MM.1S (cell line): Measurements from ENCODE around the gene SNAPC4.
A peak's percentile ranks its signal among the peaks of the same experiment; 100 is the strongest.

Source experiments
- DNase-seq: peaks from one replicate; pipeline ENCODE4 v3.0.0-alpha.2; 2015
- H2AFZ ChIP-seq: fragments of 300-600 bp; sonication (generic); 2 replicates; pipeline ENCODE4 v1.6.0; 2016; ENCODE audit warnings: antibody characterized with exemption, low read length
- H3F3A ChIP-seq: fragments of 300-600 bp; sonication (generic); 2 replicates; pipeline ENCODE4 v1.6.1; 2016; ENCODE audit warnings: mild to moderate bottlenecking, antibody characterized with exemption, low read length, moderate library complexity, mixed read lengths; ENCODE audit not compliant: insufficient read depth
- H3K27ac ChIP-seq: fragments of 300-600 bp; sonication (generic); 2 replicates; pipeline ENCODE4 v1.5.1; 2016; ENCODE audit warnings: mild to moderate bottlenecking, low read length
- H3K27me3 ChIP-seq: fragments of 300-600 bp; sonication (generic); replicated peaks from 2 replicates; pipeline ENCODE4 v1.6.0; 2016; ENCODE audit warnings: low read length; ENCODE audit not compliant: insufficient read depth
- H3K36me3 ChIP-seq: fragments of 300-600 bp; sonication (generic); replicated peaks from 2 replicates; pipeline ENCODE4 v1.6.1; 2016; ENCODE audit warnings: mild to moderate bottlenecking, low read length, mixed read lengths; ENCODE audit not compliant: insufficient read depth
- H3K4me1 ChIP-seq: fragments of 300-600 bp; sonication (generic); 2 replicates; pipeline ENCODE4 v1.6.1; 2016; ENCODE audit warnings: low read length, mixed read lengths
- H3K4me2 ChIP-seq: fragments of 300-600 bp; sonication (generic); 2 replicates; pipeline ENCODE4 v1.6.0; 2016; ENCODE audit warnings: low read depth, low read length
- H3K4me3 ChIP-seq: fragments of 300-600 bp; sonication (generic); 2 replicates; pipeline ENCODE4 v1.5.1; 2016; ENCODE audit warnings: low read length, mixed read lengths
- H3K79me2 ChIP-seq: fragments of 300-600 bp; sonication (generic); 2 replicates; pipeline ENCODE4 v1.6.1; 2016; ENCODE audit warnings: mixed run types, low read length, mixed read lengths
- H3K9ac ChIP-seq: fragments of 300-600 bp; sonication (generic); 2 replicates; pipeline ENCODE4 v1.6.1; 2016; ENCODE audit warnings: low read length, mixed read lengths
- H3K9me2 ChIP-seq: fragments of 300-600 bp; sonication (generic); replicated peaks from 2 replicates; pipeline ENCODE4 v1.6.1; 2016; ENCODE audit warnings: mild to moderate bottlenecking, low read length, mixed read lengths; ENCODE audit not compliant: insufficient read depth
- H3K9me3 ChIP-seq: fragments of 300-600 bp; sonication (generic); replicated peaks from 2 replicates; pipeline ENCODE4 v1.6.1; 2016; ENCODE audit warnings: mild to moderate bottlenecking, low read length, mixed read lengths; ENCODE audit not compliant: insufficient read depth
- H4K20me1 ChIP-seq: fragments of 300-600 bp; sonication (generic); 2 replicates; pipeline ENCODE4 v1.6.1; 2016; ENCODE audit warnings: mild to moderate bottlenecking, low read length, moderate library complexity, mixed read lengths; ENCODE audit not compliant: insufficient read depth
- EZH2 ChIP-seq: fragments of 300-600 bp; sonication (generic); optimal IDR thresholded peaks from 2 replicates; pipeline ENCODE3; 2017; ENCODE audit warnings: low read depth, mild to moderate bottlenecking, antibody characterized with exemption, low read length, mixed read lengths
- EZH2phosphoT487 ChIP-seq: fragments of 300-600 bp; sonication (generic); IDR thresholded peaks from 2 replicates; pipeline ENCODE4 v1.6.1; 2018; ENCODE audit warnings: antibody characterized with exemption, low read length
- TF ChIP-seq, protein P1 (sequence below): fragments of 300-600 bp; sonication (generic); IDR thresholded peaks from 2 replicates; pipeline ENCODE4 v1.5.1; 2016; ENCODE audit warnings: antibody characterized with exemption, low read length, mixed read lengths

SNAPC4 gene

DNA sequence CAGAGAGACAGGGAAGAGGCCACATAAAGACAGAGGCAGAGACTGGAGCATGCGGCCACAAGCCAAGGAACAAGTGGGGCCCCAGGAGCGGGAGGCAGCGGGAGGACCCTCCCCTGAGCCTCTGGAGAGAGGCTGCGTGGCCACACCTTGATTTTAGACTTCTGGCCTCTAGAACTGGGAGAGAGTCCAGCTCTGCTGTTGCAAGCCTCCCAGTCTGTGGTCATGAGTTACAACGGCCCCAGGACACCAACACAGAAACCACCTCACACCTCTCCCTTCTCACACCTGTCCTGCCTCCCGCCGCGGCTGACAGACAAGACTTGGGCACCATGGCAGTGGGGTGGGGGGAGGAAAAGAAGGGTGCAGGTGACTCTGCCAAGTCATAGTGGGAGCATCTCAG lies 37.5 kb upstream of the SNAPC4 start:
- H3K9me2 ChIP-seq, result no peaks in the 10 kb centered on the region
- H4K20me1 ChIP-seq, result no peaks in the 10 kb centered on the region
- no peaks in the 10 kb centered on the region for H3K36me3 ChIP-seq
- TF ChIP-seq, protein P1, sequence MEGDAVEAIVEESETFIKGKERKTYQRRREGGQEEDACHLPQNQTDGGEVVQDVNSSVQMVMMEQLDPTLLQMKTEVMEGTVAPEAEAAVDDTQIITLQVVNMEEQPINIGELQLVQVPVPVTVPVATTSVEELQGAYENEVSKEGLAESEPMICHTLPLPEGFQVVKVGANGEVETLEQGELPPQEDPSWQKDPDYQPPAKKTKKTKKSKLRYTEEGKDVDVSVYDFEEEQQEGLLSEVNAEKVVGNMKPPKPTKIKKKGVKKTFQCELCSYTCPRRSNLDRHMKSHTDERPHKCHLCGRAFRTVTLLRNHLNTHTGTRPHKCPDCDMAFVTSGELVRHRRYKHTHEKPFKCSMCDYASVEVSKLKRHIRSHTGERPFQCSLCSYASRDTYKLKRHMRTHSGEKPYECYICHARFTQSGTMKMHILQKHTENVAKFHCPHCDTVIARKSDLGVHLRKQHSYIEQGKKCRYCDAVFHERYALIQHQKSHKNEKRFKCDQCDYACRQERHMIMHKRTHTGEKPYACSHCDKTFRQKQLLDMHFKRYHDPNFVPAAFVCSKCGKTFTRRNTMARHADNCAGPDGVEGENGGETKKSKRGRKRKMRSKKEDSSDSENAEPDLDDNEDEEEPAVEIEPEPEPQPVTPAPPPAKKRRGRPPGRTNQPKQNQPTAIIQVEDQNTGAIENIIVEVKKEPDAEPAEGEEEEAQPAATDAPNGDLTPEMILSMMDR, result no peak
- TF ChIP-seq EZH2, result no peak
- no peak for TF ChIP-seq EZH2phosphoT487
- H3K4me3 ChIP-seq, result no peak overlapping the region
- H3K4me2 ChIP-seq, result peak overlapping the region; percentile 90; the same call in 1 of the 2 replicates
- peaks cover 9% of the 10 kb centered on the region for H3F3A ChIP-seq
- H3K4me1 ChIP-seq, result peaks cover 8% of the 10 kb centered on the region; the same call in 1 of the 2 replicates
- H3K79me2 ChIP-seq, result peaks cover 46% of the 10 kb centered on the region
- no peak overlapping the region for H3K9ac ChIP-seq
- no peaks in the 10 kb centered on the region for H3K9me3 ChIP-seq
- H2AFZ ChIP-seq, result no peak overlapping the region
- H3K27ac ChIP-seq, result no peak overlapping the region
- DNase-seq, result no peak
- H3K27me3 ChIP-seq, result no peaks in the 10 kb centered on the region

DNA sequence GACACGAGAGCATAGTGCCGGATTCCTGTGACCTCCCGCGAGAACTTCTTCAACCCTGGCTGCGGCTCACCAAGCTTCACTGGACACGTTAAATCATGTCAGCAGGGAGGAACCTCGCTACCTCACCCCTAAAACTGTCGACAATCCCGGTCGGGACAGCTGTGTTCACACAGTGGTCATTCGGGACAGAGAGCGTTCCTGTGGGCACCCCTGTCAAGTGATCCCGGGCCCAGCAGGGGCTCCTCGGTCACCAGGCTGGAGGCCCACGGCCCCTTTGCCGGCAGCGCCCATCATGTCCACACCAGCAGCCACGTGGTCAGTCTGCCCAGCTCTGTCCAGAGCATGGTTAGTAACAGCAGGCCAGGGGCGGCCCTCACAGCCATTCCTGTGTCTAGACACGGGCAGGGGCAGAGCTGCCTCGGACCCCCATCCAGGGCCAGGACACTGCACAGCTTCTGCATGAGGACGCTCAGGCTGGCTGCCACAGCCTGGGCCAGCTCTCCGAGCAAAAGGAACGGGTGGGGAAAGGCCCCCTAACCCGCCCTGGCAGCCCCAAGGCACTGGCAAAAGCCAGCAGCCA lies 36.2 kb upstream of the SNAPC4 start:
- Histone ChIP-seq H3K27ac (no peak overlapping the region), H3K4me2 (no peak overlapping the region), H3K4me1 (peaks cover 8% of the 10 kb centered on the region; the same call in 1 of the 2 replicates), H3K4me3 (no peak overlapping the region), H3K36me3 (no peaks in the 10 kb centered on the region), H3K27me3 (no peaks in the 10 kb centered on the region), H2AFZ (no peak overlapping the region), H3K9me3 (no peaks in the 10 kb centered on the region), H3K9me2 (no peaks in the 10 kb centered on the region), H3F3A (peaks cover 9% of the 10 kb centered on the region), H3K9ac (no peak overlapping the region), H3K79me2 (peaks cover 46% of the 10 kb centered on the region), H4K20me1 (no peaks in the 10 kb centered on the region)
- DNase-seq, result no peak
- TF ChIP-seq, protein P1, result no peak
- TF ChIP-seq EZH2phosphoT487 (no peak), EZH2 (no peak)

DNA sequence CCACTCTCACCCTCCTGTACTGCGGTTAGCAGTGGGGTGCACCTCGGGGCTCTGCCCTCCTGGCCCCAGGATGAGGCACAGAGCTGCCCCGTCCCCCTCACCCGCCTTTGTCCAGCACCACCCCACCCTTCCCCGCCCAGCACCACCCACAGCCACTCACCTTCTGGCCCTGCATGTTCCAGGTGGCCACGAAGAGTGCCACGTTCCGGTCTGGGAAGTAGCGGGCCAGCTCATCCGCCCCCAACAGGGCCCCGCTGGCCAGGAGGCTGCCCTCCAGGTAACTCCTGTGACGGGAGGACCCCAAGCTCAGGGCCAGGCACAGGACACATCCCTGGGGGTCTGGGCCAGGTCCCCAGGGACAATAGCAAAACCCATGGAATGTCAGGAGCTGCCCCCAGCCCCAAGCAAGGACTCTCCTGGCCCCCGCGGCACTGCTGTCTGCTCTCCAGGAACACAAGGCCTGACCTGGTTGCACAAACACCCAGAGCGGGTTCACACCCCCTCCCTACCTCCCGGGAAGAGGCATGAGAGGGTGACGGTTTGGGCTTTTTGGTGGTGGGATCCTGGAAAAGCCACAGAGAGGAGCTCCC lies 34.7 kb upstream of the SNAPC4 start:
- H3K4me2 ChIP-seq, result no peak overlapping the region
- no peak for DNase-seq
- H3K4me3 ChIP-seq, result no peak overlapping the region
- no peak overlapping the region for H3K27ac ChIP-seq
- H3K79me2 ChIP-seq, result peaks cover 46% of the 10 kb centered on the region
- H4K20me1 ChIP-seq, result no peaks in the 10 kb centered on the region
- peaks cover 8% of the 10 kb centered on the region; the same call in 1 of the 2 replicates for H3K4me1 ChIP-seq
- H3K36me3 ChIP-seq, result no peaks in the 10 kb centered on the region; the same call in 1 of the 2 replicates
- no peaks in the 10 kb centered on the region for H3K9me3 ChIP-seq
- H3K9me2 ChIP-seq, result no peaks in the 10 kb centered on the region
- no peak overlapping the region for H2AFZ ChIP-seq
- no peaks in the 10 kb centered on the region for H3K27me3 ChIP-seq
- no peaks in the 10 kb centered on the region for H3F3A ChIP-seq
- TF ChIP-seq, protein P1, result no peak
- TF ChIP-seq EZH2 (no peak), EZH2phosphoT487 (no peak)
- no peak overlapping the region for H3K9ac ChIP-seq
